Stimulated activated CD8-positive, alpha-beta memory T cell treated with anti-CD3 and anti-CD28 coated beads, Interleukin-4, amount 100 ng/mL, for 48 hours (primary cell): ENCODE data around the gene PCLAF.
"Not testable (repeated sequence)": the region's sequence is repeated elsewhere in the genome, so short reads cannot be mapped to it uniquely, and the experiment has no call there.

Experiments used
- DNase-seq: peaks from one replicate; pipeline ENCODE4 v3.0.0-alpha.2; 2020

Gene PCLAF, protein sequence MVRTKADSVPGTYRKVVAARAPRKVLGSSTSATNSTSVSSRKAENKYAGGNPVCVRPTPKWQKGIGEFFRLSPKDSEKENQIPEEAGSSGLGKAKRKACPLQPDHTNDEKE

DNA sequence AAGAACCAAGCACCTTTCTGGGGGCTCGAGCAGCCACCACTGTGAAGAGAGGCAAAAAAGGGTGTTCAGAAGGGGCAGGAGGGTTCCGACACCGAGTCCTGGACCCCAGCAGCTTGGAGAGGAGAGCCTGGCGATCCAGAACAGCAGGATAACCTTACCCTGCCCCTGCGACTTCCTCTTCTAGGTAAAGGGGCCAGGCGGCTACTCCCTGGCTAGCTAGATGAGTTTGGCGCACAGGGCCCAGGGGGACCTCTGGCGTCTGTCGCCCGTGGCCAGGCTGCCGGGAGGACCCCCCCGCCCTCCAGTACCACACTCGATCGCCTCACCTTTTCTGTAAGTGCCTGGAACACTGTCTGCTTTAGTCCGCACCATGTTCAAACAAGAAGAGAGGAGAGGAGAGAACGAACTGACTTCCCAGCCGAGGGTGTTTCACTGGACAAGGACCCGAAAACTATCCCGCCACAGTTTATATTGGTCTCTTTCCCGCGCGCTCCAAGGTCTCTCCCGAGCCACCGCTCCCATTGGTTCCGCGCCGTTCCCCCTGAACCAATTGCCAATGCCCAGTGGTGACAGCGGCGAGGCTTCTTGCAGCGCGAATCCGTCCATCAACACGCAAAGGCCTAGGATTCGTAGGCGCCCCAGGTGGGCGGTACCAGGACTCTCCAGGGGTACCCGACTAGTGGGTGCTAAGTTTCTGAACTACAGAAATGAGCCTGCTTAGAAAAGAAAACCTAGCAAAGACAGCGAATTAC, at the start of gene PCLAF:
PCLAF (minus strand) TSS at position 442 of the 752 bp plus-strand sequence; CDS start at position 372, 70 bp downstream.
- DNase-seq: peak; percentile 96

DNA sequence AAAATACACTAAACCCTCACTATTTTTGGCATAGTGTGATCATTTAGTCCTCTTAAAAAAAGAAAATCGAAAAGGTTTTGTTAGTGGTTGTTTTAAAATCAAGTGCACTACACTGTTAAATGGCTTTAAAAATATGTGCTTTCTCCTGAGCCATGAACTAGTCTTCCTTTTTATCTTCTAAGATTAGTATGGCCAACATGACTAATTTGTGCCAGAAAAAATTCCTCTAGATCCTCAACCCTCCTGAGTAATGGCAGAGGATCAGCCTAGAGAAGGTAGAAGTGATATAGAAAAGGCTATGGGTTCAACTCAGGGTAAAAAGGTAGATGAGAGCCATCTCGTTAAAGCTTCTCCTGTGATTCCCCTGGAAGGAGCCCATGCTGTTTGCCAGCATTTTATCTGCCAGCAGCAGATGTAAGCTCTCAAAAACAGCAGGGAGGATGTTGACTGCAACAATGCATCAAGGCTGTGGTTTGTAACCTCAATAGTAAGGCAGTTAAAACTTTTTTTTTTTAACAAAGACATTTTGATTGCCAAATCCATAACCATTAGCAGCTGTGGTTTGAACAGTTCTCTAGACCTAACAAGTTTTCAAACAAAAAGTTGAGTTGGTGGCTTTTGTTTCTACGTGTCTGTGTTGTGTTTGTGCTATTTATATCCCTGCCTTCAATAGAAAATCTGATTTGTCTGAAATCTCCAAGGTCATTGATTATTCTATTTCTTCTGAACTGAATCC, 48.9 kb upstream of the PCLAF start:
- peak; percentile 33 for DNase-seq

DNA sequence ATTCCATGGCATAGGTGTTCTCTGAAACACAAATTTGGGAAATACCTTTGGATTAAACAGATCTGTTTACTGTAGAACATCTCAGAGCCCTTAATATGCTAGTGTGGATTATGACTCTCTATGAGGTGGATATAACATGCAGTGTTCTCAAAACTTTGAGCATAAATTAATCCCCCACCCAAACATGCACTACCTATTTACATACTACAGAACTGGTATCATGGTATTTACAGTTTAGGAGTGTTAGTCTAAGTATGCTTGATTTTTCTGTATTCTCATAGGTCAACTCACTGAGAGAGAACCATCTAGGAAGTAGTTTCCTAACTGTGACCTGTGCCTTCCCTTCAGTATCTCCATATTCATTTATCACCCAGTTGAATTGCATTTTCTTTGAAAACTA, 48.2 kb upstream of the PCLAF start:
- no peak for DNase-seq

DNA sequence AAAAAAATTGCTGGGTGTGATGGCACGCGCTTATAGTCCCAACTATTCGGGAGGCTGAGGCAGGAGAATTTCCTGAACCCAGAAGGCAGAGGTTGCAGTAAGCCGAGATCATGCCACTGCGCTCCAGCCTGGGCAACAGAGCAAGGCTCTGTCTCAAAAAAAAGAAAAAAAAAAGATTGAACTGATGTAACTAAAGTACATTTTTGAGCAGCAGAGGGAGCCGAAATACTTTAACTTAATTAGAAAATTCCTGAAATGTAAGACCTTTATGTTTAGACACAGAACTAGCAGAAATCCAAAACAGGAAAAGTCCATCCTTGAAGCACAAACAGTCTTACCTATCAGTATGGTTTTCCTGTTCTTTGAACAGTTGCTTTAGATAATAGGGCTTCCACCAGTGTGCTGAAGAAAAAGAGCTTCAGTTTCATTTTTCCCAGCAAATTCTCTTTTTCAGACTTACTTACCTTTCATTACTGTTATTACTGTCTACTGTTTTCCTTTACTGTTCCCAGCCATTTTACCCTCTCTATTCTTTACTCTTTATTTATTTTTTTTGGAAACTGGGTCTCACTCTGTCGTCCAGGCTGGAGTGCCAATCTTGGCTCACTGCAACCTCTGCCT, 45.7 kb upstream of the PCLAF start:
- no peak for DNase-seq

DNA sequence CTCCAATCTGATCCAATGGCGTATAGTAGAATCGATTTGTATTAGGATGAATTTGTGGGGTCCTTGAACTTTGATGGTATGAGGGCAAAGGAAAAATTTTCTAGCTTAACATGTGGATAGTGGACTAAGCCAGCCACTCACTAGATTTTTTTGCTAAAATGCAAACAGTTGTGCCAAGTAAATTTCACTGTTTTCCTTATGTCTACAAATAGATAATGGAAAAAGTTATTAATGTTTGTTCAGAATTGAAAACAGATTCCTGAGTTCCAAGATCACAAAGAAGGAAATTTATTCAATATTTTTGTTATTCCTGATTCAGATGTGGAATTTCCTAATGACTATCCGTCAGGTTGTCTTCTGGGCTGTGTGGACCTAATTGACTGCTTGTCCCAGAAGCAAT, 44.0 kb upstream of the PCLAF start:
- DNase-seq: no peak

DNA sequence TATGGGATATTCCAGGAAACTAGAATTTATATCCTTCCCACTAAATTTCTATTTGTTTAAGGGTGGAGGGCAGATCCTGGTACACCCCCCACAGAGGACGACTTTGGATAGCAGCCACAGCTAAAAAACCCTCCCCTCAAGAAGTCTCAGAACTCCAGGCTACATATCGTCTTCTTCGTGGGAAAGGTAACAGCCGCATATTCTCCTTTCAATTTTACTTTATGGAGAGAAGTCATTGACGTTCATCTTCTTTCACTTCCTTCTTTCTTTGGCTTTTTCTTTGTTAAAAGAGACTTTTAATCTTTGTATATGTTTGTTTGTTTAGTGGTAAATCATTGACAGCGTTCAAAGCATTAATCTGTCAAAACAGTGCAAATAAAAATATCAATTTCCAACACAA, 42.7 kb upstream of the PCLAF start:
- DNase-seq: no peak

DNA sequence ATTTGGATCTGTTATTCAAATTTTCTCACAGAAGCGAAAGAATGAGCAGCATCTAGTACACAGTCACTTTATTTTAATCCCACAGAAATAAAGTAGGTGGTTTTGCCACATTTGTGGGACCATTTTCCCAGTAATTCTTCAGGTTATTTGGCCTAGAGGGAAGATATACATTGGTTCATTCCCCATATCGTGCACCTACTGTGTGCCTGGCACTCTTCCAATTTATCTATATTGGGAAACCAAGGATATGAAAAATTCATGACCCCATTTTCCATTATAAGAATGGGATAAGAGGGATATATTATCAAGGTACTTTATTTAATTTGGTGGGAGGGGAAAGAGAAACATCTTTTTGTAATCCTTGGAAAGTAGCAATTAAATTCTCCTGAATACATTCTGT, 41.5 kb upstream of the PCLAF start:
- no peak for DNase-seq

DNA sequence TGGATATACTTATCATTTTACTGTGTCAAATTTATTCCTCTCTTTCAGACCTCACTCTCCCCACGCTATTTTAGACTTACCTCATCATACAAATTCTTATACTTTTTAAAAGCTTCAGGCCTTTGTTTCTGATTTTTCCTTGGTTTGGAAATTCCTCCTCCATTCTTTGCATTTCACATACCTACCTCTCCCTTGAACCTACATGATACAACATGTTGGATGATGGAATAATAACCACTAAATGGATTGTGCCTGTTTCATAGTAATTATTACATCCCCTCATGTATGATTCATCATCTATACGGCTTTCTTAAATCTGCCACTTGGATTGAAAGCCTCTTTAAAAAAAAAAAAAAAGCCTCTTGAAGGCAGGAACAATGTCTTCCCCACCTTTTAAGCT, 31.0 kb upstream of the PCLAF start:
- no peak for DNase-seq

DNA sequence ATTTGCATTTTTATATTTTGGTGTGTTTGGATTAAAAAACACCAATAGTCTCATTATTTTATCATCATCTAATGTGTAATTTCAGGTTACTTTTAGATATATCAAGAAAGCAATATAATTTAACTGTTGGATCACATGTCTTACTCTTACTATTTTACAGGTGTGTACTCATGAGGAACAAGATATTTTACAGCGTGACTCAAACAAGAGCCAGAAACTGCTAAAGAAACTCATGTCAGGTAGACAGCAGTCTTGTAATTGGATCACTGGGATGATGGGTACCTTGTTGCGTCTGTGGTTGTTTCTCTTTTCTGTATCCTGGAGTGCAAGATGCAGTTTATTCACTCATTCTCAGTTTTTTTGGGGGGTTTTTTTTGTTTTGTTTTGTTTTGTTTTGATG, 19.3 kb upstream of the PCLAF start:
- no peak for DNase-seq

DNA sequence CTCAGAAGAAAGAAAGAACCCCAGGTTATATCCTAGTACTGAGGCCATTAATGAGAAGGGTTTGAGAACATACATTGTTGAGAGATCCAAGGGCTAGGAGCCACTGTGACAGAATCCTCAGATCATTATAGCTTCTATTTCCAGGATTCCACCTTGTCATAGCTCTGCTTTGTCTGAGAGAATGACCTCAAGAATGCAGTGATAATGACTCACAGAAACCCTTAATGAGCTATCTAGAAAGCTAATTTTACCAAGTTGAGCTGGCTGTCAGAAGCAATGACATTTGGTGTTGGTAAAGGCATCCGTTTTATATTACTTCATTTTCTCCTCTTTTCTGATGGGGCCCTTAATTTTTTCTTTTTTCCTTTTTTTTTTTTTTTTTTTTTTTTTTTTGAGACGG, 17.3 kb upstream of the PCLAF start:
- DNase-seq: no peak

DNA sequence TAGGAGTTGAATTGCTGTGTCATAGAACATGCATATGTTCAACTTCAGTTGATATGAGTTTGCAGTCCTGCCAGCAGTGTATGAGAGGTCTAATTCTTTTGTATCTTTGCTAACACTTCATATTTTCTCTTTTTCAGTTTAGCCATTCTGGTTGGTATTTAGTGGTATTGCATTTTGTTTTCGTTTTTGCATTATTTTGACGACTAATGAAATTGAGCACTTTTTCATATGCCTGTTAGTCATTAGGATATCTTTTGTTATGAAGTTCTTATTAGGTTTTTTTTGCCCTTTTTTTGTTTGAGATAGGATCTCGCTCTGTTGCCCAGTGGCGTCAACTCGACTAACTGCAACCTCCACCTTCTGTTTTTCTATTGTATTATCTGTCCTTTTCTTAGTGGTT, 15.5 kb upstream of the PCLAF start:
- no peak for DNase-seq

DNA sequence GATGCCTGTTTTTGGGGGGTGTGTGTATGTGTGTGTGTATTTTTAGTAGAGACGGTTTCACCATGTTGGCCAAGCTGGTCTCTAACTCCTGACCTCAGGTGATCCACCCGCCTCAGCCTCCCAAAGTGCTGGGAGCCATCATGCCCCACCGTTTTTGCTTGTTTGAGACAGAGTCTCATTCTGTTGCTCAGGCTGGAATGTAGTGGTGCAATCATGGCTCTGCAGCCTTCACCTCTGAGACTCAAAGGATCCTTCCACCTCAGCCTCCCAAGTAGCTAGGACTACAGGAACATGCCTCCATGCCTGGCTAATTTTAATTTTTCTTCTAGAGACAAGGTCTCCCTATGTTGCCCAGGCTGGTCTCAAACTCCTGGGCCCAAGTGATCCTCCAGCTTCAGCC, 11.2 kb upstream of the PCLAF start:
- DNase-seq: not testable (repeated sequence)

DNA sequence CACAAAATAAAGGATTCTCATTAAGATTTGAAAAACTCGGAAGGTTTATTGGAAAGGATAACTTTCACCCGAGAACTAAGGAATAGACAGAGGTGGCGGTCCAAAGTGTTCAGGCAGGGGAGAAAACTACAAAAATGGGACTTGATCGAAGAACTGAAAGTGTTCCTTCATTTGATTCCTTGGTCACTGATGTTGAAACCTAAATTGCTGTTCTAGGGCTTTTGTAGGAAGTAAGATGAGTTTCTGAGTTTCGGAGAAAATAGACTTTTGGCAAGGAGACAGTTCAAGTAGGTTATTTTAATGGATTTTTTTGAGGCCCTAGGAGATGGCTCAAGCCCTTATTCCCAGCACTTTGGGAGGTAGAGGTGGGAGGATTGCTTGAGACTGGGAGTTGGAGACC, 7.8 kb upstream of the PCLAF start:
- no peak for DNase-seq

DNA sequence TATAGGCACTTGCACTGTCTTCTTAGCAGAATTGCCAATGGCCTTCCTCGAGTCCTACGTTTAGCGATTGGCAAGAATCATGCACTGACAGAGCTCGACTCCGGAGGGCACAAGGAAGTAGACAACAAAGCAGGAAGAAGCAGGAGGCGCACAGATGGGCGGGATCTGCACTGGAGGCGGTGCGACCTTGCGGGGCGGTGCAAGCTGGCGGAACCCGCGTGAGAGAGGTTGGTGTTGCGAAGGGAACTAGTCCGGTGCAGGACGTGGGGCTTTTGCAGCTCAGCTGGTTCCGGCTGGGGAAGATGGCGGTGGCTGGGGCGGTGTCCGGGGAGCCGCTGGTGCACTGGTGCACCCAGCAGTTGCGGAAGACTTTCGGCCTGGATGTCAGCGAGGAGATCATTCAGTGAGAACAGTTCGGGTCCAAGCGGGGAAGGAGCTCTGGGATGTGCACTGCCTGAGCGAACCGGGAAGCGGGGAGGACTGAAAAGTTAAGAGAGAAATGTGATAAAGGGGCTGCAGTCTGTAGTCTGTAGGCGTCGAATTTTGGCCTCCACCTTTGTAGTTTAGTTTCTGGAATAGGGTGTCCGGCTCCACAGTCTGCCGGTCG, 6.4 kb upstream of the PCLAF start, which contains the start of gene TRIP4:
TRIP4 (plus strand) TSS at position 275 of the 607 bp plus-strand sequence; CDS start at position 303, 28 bp downstream.
- DNase-seq: peak; percentile 97

DNA sequence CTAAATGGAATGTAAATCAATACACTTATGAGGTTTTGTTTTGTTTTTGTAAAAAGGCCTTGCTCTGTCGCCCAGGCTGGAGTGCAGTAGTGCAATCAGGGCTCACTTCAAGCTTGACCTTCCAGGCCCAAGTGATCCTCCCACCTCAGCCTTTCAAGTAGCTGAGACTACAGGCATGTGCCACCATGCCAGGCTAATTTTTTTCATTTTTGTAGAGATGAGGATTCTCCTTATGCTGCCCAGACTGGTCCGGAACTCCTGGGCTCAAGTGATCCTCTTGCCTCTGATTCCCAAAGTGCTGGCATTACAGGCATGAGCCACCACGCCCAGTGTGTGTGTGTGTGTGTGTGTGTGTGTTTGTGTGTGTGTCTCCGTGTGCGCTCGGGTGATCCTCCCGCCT, 5.0 kb upstream of the PCLAF start:
- DNase-seq: no peak

DNA sequence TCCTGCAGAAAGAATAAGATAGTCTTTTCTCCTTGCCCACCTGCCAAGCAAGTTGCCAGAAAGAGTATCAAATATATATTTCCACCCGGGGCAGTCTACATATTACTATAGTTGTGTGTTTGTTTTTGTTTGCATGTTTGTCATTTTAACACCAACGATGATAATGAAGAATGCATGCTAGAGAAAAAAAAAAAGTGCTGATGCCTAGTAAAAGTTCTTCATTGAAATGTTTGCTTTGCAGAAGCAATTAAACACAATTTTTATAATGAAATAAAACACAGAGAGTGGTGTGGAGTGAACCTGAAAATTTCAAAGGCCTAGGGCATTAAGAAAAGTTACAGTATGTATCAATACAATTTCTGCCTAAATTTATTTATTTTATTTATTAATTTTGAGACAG, 2.5 kb upstream of the PCLAF start:
- DNase-seq: no peak

DNA sequence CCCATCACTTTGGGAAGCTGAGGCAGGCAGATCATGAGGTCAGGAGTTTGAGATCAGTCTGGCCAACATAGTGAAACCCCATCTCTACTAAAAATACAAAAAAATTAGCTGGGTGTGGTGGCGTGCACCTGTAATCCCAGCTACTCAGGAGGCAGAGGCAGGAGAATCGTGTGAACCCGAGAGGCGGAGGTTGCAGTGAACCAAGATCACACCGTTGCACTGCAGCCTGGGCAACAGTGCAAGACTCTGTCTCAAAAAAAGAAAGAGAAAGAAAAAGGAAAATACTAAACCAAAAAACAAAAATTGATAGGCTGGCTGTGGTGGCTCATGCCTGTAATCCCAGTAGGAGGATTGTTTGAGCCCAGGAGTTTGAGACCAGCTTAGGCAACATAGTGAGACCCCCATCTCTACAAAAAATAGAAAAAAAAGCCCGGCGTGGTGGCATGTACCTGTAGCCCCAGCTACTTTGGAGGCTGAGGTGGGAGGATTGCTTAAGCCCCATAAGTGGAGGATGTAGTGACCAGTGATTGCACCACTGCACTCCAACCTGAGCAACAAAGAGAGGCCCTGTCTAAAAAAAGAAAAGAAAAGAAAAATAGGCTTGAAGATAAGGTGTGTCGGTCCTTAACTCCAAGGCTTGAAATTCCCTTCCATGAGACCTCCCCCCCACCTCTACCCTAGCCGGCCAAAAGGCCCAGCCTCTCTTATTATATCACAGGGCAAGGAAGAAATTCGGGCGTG, 941 bp downstream of the PCLAF start:
- DNase-seq: not testable (repeated sequence)

DNA sequence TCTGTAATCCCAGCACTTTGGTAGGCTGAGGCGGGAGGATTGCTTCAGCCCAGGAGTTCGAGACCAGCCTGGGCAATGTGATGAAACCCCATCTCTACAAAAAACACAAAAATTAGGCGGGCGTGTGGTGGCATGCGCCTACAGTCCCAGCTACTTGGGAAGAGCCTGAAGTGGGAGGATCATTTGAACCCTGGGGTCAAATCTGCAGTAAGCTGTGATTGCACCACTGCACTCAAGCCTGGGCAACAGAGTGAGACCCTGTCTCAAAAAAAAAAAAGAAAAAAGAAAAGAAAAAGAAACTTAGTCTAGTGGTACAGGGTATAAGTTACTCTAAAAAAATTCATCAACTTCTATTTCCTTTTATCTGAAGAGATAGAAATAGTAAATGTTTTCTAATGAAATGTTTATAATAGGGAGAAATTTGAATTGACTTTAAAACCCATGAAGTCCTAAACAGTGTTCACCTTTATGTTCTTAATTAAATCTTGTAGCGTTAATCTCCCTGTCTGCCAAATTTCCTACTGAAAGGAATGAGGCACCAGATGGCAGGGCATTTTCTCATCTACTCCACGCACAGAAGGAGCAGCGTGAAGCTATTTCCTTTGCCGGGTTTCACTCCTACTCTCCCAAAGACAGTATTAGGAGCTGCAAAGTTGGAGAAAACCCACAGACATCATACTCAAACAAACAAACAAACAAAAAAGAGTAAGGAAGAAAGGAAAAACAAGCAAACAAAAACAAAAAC, 1.9 kb downstream of the PCLAF start:
- DNase-seq: no peak

DNA sequence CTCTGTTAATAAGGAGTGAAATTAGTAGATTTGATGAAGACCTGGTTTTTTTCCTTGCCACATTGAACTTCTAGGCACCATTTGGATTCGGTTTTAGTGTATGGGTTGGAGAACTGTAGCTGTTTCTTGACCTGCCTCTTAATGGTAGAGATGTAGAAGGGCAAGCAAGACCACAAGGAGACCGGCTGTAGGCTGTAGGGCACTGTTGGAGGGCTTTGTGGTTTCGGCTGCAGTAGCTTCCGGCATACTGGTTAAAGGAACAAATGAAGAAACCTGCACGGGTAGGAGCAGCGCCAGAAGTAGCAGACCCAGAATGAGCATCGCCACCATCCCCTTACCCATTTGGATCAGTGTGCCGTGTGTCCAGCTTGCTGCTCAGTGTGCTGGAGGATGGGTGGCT, 7.9 kb downstream of the PCLAF start:
- DNase-seq: no peak

DNA sequence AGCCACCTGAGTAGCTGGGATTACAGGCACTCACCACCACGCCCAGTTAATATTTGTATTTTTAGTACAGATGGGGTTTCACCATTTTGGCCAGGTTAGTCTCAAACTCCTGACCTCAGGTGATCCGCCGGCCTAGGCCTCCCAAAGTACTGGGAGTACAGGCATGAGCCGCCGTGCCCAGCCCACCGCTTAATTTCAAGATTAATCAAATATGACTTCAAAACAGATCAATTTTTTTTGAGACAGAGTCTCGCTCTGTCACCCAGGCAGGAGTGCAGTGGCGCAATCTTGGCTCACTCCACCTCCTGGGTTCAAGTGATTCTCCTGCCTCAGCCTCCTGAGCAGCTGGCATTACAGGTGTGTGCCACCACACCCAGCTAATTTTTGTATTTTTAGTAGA, 9.9 kb downstream of the PCLAF start:
- not testable (repeated sequence) for DNase-seq

DNA sequence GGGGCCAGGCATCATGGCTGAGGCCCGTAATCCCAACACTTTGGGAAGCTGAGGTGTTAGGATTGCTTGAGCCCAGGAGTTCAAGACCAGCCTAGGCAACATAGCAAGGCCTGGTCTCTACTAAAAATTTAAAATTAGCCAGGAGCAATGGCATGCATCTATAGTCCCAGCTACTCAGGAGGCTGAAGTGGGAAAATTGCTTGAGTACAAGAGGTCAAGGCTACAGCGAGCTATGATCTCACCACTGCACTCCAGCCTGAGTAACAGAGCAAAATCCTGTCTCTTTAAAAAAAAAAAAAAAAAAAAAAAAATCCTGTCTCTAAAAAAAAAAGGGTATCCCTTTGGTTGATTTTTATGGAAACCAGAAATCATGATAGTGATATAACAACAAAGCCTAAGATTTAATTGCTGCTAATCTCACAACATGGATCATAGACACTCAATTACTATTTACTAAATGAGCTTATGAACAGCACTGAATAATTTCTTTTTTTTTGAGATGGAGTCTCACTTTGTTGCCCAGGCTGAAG, 12.1 kb downstream of the PCLAF start:
- DNase-seq: no peak

DNA sequence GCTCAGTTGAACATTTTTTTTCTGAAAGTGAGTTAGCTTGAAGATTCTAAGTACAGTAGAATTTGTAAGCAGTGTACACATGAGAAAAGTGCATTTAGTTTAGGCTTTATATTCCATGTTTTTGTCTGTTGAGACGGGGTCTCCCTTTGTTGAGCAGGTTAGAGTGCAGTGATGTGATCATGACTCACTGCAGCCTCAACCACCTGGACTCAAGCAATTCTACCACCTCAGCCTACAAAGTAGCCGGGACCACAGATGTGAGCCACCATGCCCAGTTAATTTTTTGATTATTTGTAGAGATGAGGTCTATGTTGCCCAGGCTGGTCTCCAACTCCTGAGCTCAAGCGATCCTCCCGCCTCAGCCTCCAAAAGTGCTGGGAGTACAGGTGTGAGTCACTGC, 20.0 kb downstream of the PCLAF start:
- DNase-seq: no peak
